GM19438 (cell line): ENCODE results near the gene NAIF1.
"Not testable (repeated sequence)": the region's sequence is repeated elsewhere in the genome, so short reads cannot be mapped to it uniquely, and the experiment has no call there.

ENCODE experiments used
- ATAC-seq: cut with Tn5 transposase; IDR thresholded peaks from one replicate; pipeline ENCODE4 v1.9.1; 2021; ENCODE audit warnings: low read depth; ENCODE audit not compliant: unreplicated experiment

NAIF1 gene

GRCh38 chr9:128066713-128067644 lies at the start of gene NAIF1:
Gene NAIF1 (minus strand): TSS chr9:128067320. CDS start chr9:128067101, 219 bp downstream.
- ATAC-seq: peak; percentile 59

DNA sequence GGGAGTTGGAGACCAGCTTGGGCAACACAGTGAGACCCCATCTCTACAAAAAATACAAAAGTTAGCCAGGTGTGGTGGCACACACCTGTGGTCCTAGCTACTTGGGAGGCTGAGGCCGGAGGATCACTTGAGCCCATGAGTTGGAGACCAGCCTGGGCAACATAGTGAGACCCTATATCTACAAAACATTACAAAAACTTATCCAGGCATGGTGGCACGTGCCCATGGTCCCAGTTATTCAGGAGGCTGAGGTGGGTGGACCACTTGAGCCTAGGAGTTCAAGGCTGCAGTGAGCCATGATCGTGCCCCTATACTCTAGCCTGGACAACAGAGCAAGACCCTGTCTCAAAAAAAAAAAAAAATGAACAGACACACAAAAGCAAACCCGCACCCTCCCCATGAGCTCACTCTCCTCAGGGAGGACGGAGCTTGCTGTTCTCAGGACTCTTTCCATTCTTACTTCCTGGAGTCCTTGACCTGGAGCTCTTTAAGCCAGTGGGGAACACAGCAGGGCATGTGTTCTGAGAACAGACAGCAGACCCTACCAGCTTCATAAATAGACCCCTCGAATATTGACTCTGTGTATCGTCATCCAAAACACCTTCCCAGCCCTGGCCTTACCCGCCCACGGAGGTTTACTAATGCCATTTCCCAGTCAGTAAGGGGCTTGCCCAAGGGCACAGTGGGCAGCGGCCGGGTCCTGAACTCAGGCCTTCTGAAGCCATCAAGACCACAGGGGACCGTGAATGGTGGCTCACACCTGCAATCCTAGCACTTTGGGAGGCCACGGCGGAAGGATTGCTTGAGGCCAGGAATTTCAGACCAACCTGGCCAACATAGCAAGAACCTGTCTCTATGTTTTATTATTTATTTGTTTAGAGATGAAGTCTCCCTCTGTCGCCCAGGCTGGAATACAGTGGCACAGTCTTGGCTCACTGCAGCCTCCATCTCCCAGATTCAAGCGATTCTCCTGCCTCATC lies 49.3 kb upstream of the NAIF1 start:
- ATAC-seq: no peak

DNA sequence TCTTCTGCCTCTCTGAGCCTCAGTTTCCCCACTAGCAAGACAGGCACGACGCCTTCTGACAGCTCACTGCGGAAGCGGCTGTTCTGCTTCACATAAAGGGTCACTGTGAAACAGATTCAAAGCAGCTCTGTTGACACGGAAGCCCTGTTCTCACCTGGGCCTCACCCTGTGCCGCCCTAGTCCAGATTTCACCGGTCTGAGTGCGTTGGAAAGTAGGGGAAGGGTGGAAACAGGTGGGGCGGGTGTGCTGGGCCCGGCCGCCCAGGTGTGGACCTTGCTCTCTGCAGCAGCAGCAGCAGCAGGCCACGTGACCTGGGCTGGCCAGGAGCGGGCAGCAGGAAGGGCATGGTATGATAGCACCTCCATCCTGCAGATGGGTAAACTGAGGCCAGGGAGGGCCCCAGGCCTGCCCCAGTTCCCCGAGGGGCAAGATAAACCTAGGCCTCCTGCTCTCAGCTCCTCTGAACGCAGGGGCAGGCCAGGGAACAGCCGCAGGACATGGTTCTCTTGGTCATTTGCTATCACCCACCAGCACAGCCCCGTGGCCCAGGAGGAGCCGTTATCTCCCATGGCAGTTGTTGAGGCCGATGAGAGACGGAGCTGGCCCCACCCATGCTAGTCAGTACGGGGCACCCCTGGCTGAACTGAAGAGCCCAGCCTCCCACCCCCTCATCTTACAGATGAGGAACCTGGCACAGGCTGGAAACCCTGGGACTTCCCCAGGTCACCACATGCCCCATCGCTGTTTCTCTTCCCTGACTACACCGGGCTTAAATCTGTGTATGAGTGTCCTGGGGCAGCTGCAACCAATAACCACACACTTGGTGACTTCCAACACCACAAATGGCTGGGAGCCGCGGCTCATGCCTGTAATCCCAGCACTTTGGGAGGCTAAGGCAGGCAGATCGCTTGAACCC lies 48.3 kb upstream of the NAIF1 start:
- ATAC-seq: no peak

DNA sequence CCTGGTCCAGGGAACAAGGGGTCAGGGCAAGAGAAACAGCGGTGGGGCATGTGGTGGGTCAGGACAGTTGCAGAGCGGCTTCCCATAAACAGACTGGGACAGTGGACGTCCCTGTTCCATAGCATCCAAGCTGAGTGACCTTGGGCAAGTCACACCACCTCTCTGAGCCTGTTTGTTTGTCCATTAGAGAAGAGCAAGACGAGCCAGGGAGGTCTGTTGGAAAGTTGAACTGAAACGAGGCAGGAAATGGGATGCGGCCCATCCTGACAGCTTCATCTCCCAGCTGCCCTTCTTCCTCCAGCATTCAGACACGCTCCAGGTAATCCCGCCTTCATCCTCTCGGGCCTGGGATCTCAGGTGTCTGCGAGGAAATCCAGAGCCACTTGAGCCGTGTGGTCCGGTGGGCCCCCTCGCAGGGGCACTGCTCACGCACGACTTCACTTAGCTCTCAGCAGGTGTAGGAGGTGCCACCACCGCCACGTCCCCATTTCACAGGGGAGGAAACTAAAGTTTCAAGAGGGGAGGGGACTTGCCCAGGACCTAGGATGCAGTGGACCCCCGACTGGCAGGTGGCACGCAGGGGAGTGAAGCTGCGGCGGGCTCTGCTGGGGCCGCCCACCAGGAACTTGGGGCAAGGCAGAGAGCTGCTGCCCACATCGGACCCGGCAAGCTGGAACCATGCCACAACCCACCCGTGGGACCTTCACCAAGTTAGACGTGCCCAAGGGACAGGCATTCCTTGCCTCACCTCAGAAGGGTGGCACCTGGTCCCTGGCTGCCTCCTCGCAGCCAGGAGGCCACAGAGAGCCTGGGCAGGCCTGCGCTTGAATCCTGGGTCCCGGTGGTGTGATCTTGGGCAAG lies 47.4 kb upstream of the NAIF1 start:
- no peak for ATAC-seq

GRCh38 chr9:128113526-128114325 lies 46.6 kb upstream of the NAIF1 start:
- ATAC-seq: no peak

GRCh38 chr9:128111726-128112125 lies 44.6 kb upstream of the NAIF1 start:
- not testable (repeated sequence) for ATAC-seq

DNA sequence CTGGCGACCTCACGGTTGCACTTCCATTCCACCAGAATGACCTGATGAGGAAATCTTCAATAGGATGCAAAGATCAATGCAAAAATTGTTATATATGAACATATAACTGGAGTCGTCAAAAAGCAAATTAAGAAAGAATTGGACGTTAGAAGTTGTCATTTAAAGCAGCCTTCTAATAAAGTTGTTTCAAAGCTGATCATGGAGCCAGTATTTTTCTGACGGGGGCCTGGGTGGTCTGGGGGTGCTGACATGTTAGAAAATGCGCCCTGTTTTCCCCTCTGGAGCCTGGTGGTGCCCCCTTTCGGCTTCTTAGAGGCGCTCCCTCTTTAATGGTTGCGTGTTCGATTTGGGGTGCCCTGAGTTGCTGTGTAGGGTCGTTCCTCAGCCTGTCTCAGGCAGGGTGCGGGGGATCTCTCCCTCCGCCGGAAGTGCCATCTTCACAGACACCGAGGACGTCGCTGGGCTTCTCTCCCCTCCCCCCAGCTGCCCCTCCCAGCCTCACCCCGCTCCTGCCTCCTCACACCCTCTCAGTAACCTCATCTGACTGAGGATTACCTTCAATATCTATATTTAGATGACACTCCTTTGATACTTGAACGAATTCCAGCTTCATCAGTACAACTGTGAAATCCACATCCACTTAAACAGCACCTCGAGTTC lies 42.1 kb upstream of the NAIF1 start:
- no peak for ATAC-seq

DNA sequence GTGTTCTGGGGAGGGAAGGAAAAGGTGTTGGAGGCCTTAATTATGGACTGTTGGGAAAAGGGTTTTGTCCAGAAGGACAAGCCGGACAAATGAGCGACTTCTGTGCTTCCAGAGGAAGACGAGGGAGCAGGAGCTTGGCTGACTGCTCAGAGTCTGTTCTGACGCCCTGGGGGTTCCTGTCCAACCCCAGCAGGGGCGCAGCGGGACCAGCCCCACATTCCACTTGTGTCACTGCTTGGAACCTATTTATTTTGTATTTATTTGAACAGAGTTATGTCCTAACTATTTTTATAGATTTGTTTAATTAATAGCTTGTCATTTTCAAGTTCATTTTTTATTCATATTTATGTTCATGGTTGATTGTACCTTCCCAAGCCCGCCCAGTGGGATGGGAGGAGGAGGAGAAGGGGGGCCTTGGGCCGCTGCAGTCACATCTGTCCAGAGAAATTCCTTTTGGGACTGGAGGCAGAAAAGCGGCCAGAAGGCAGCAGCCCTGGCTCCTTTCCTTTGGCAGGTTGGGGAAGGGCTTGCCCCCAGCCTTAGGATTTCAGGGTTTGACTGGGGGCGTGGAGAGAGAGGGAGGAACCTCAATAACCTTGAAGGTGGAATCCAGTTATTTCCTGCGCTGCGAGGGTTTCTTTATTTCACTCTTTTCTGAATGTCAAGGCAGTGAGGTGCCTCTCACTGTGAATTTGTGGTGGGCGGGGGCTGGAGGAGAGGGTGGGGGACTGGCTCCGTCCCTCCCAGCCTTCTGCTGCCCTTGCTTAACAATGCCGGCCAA lies 41.3 kb upstream of the NAIF1 start:
- ATAC-seq: no peak

- no peak for ATAC-seq
Observed at GRCh38 chr9:128107468-128108268, 40.5 kb upstream of the NAIF1 start.

- no peak for ATAC-seq
Observed at GRCh38 chr9:128106940-128107467, 39.9 kb upstream of the NAIF1 start.

- ATAC-seq: no peak
Observed at GRCh38 chr9:128106181-128106939, 39.2 kb upstream of the NAIF1 start.

GRCh38 chr9:128105538-128106175 lies 38.5 kb upstream of the NAIF1 start:
- no peak for ATAC-seq

DNA sequence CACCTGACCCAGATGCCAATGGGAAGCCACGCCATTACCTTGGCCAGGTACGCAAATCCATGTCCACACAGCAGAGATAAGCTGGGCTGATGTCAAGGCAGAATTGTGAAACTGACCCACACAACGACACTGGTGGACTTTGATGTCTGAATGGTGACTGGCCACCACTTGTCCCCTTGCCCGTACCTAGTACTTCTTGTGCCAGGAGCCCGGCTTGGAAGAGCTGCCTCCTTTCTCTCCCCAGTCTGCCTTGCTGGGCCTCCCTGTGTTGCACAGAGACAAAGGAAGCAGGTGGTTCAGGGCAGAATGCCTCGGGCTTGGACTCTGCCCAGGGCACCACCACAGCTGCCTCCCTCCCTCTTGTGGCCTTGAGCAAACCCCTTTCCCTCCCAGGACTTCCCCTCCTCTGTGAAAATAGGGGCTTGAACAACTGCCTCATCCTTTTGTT lies 37.1 kb upstream of the NAIF1 start:
- ATAC-seq: no peak

- no peak for ATAC-seq
Observed at GRCh38 chr9:128103589-128103962, 36.5 kb upstream of the NAIF1 start.
